DND-41 (cell line): ENCODE data around the gene MPI.
"Not testable (repeated sequence)": the region's sequence is repeated elsewhere in the genome, so short reads cannot be mapped to it uniquely, and the experiment has no call there.

ENCODE experiments used
- EZH2 ChIP-seq: IDR thresholded peaks from 3 replicates; pipeline ENCODE4 v1.6.1; 2012; ENCODE audit warnings: borderline replicate concordance, low read depth, mild to moderate bottlenecking, moderate library complexity, low read length, inconsistent platforms; ENCODE audit not compliant: severe bottlenecking
- TF ChIP-seq, protein P1 (sequence below): IDR thresholded peaks from 2 replicates; pipeline ENCODE4 v1.5.1; 2012; ENCODE audit warnings: borderline replicate concordance, low read length, moderate library complexity, mild to moderate bottlenecking; ENCODE audit not compliant: poor library complexity, severe bottlenecking; ENCODE audit errors: extremely low read depth

GRCh38 chr15:74894383-74894782 lies 4.5 kb downstream of the MPI start:
- not testable (repeated sequence) for TF ChIP-seq EZH2
- TF ChIP-seq, protein P1, sequence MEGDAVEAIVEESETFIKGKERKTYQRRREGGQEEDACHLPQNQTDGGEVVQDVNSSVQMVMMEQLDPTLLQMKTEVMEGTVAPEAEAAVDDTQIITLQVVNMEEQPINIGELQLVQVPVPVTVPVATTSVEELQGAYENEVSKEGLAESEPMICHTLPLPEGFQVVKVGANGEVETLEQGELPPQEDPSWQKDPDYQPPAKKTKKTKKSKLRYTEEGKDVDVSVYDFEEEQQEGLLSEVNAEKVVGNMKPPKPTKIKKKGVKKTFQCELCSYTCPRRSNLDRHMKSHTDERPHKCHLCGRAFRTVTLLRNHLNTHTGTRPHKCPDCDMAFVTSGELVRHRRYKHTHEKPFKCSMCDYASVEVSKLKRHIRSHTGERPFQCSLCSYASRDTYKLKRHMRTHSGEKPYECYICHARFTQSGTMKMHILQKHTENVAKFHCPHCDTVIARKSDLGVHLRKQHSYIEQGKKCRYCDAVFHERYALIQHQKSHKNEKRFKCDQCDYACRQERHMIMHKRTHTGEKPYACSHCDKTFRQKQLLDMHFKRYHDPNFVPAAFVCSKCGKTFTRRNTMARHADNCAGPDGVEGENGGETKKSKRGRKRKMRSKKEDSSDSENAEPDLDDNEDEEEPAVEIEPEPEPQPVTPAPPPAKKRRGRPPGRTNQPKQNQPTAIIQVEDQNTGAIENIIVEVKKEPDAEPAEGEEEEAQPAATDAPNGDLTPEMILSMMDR: not testable (repeated sequence)
